CD4-positive, alpha-beta T cell treated with Interleukin-4 for 1 hour (primary cell): ENCODE results near the gene DISC1.

ENCODE experiments used
- DNase-seq, 2 donors: peaks; one replicate each; pipeline ENCODE4 v3.0.0-alpha.2; 2020 to 2022

Gene DISC1

GRCh38 chr1:231828182-231828920, 201.8 kb downstream of the DISC1 start:
- DNase-seq: no peak

DNA sequence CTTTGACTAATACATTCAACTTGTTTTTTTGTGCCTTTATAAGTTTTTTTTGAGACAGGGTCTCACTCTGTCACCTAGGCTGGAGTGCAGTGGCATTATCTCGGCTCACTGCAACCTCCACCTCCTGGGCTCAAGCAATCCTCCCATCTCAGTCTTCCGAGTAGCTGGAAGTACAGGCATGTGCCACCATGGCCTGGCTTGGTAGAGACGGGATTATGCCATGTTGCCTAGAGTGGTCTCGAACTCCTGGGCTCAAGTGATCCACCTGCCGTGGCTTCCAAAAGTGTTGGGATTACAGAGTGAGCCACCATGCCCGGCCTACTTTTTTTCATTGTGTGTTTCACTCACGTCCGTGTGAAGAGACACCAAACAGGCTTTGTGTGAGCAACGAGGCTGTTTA, 202.7 kb downstream of the DISC1 start:
- no peak for DNase-seq

- DNase-seq: no peak
These were observed 209.8 kb downstream of the DISC1 start for GRCh38 chr1:231836227-231836893.

- no peak for DNase-seq
These were observed 211.9 kb downstream of the DISC1 start for GRCh38 chr1:231838521-231838920.

DNA sequence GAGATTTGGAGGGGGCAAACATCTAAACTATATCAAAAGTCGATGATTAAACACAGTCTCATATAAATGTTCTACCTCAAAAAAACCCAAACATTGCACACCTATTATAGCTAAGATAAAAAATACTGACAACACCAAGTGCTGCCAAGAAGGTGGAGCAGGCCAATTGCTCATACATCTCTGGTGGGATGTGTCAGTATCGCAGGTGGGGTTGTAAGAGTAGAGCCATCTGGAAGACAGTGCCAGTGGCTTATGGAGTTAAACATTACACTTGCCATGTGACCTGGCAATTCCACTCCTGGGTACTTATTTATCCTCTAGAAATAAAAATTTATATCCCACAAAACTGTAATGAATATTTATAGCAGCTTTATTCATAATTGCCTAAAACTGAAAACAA, 213.4 kb downstream of the DISC1 start:
- DNase-seq: no peak

- DNase-seq: no peak
These were observed 215.2 kb downstream of the DISC1 start for GRCh38 chr1:231841616-231842344.

- no peak for DNase-seq
These were observed 215.9 kb downstream of the DISC1 start for GRCh38 chr1:231842441-231842840.

DNA sequence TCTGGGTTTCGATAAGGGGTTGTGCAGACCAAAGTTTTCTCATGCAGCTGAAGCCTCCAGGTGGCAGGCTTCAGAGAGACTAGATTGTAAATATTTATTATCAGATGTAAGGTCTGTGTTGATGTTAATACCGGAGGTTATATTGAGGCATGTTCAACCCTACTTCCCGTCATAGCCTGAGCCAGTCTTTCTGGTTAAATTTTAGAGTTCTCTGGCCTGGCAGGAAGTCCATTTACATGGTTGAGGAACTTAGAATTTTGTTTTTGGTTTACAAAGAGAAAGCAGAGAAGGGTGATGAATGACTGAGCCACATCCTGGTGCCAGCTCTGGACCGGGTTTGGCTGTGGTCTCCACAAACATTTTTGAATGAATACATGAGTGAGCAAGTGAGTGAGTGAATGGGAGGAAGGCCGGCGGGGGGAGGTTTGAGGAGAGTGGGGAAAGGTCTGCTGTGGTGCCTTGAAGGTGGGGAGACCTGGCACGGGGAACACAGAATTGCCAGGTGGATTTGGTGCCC, 218.5 kb downstream of the DISC1 start:
- no peak for DNase-seq

DNA sequence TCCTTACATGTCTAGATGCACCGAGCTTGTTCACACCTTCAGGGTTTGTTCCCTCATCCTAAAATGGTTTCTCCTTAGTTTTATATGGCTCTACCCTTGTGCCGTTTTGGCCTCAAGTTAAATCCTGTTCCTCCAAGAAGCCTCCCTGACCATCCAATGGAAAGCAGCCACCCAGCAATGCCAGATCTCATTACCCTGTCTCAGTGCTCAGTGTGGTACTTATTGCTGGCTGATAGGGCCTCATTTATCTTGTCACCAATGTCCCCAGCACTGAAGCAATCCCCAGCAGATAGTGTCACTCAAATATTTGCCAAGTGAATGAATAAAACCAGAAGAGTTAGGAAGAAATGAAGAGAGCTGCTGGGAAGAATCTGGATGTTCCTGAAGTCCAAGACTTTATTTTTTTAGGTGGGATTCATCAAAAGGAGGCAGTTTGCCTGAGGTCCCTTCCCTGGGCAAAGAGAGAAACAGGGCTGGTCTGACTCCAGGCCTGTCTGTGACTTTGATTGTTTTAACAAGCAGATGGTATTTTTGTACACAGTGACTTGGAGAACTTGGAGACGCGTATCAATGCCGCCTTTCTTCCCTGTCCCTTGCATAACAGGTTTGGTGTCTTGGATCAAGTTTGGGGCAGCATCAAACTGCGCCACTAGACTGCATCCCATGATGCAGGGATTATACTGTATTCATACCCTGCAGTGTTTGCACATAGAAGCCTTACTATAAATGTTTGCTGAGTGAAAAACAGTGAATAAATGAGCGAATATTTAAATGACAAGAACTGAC, 221.2 kb downstream of the DISC1 start:
- DNase-seq: no peak

DNA sequence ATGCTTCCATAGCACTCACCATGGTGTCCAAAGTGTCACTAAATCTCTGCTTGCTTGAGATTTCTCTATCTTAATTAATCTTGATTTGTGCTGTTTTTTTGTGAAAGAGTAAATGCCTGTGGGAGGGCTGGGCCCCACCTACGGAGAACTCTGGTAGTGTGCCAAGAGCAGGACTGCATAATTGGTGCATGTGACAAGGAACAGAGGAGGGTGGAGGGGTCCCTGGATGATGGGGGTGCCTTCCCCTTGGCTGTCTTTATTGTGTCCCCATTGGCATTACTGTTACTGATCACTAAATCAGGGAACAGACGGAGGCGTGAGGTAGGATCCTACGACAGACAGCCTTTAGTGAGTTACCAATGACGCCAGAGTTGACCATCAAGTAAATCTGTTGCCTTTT, 223.4 kb downstream of the DISC1 start:
- DNase-seq: no peak

GRCh38 chr1:231850786-231851185, 224.2 kb downstream of the DISC1 start:
- DNase-seq: no peak

- no peak for DNase-seq
These were observed 227.1 kb downstream of the DISC1 start for GRCh38 chr1:231853588-231854207.

- no peak for DNase-seq
These were observed 228.8 kb downstream of the DISC1 start for GRCh38 chr1:231855361-231855760.

DNA sequence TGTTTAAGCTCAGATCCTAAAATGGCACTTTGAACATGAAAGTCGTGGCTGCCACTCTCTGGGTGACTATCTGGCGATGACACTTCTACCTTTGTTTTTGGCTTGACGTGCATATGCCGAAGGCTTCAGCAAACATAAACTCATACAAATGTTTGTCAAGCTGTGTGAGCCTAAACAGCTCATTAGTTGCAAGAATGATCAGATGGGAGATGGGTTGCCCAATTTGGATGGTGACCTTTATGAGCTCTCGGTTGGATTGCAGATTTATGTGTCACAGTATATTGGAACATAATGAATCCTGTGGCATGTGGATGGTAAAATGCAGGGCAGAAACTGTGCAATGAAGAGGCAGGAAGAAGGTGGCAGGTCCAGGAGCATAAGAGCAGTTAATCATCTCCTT, 229.3 kb downstream of the DISC1 start:
- no peak for DNase-seq

DNA sequence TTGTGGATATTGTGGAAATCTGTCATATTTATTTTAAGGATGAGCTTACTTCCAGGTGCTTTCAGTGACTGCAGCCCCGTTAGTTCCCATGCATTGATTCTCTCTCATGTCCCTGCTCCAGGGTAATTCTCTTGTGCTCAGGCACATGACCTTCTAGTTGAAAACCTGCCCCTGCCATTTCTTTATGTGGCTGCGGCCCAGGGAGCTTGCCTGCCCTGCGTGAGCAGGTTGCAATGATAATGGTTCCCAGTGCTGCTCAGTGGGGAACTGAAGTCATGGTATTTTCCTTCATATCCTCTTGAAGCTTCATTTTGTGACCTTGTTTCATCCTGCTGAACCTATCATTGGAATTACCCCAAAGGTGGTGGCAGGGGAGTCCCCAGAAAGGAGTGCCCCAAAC, 229.8 kb downstream of the DISC1 start:
- no peak for DNase-seq

GRCh38 chr1:231856894-231857293, 230.3 kb downstream of the DISC1 start:
- no peak for DNase-seq

DNA sequence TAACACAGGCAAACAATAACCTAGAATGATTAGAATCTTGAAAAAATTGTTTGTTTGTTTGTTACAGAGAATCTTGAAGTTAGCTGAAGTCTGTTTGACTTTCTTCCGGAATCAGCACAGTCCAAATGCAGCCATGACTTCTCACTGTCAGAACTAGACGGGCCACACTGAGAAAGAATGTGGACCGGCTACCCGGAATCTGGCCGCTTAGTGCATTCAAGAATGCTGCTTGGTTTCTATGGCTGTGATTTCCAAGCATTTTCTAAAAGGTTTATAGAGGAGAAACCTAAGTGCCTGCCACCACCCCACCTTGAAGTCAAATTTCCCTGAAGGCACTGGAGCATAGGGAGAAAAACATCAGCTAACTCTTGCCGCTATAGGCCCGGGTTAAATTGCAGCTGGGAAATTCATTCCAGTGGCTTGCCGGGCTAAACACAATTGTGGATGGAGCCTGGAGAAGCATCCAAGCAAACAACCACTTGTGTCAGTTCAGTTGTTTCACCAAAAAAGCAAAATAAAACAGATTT, 231.1 kb downstream of the DISC1 start:
- no peak for DNase-seq

GRCh38 chr1:231860221-231861088, 233.9 kb downstream of the DISC1 start:
- no peak for DNase-seq

DNA sequence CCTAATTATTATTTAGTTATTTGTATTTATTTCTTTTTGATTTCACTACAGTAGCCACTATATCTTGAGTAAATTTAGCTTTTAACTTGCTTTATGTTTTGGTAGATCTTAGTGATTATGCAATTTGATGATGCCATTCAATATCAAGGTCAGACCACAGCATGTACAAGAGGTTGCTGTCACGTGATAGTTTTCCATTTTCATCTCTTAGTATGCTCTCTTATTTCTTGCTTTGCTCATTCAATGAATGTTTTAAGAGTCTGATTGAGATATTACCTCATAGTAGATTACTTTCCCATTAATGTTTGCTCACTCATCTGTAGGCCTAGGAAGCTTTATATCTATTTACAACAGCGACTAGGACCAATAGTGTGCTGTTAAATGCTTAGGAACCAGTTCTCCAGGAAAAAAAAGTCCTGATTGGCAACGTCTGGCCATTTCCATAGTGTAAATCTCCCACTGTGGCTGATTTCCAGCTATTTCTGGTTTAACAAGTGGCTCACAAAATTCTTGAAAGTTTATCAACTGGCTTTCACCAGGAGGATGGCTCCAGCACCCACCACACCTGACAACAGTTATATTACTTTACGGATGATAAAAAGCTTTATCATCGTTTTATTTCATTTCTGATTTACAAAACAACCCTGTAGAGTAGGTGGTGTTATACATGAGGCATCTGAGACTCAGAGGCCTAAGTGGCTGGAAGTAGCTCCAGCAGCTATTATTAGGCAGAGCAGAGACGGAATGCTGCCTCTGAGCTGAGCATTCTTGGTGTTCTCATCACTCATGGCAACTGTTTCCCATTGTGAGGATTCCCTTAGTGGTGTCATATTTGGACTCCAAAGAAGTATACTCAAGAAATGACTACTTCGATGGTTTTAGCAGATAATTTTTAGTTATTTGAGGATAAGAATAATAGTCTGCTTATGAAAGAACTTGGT, 235.2 kb downstream of the DISC1 start:
- DNase-seq: no peak

- DNase-seq: no peak
These were observed 236.0 kb downstream of the DISC1 start for GRCh38 chr1:231862611-231863010.
